Germinal center (tissue), 1 donor: ENCODE data around the gene PCDHGA1.
"Not testable (repeated sequence)": the region's sequence is repeated elsewhere in the genome, so short reads cannot be mapped to it uniquely, and the experiment has no call there.

Experiments
- DNase-seq: peaks from one replicate; pipeline ENCODE4 v3.0.0; 2012; ENCODE audit warnings: mixed read lengths, low spot score

Gene PCDHGA1

DNA sequence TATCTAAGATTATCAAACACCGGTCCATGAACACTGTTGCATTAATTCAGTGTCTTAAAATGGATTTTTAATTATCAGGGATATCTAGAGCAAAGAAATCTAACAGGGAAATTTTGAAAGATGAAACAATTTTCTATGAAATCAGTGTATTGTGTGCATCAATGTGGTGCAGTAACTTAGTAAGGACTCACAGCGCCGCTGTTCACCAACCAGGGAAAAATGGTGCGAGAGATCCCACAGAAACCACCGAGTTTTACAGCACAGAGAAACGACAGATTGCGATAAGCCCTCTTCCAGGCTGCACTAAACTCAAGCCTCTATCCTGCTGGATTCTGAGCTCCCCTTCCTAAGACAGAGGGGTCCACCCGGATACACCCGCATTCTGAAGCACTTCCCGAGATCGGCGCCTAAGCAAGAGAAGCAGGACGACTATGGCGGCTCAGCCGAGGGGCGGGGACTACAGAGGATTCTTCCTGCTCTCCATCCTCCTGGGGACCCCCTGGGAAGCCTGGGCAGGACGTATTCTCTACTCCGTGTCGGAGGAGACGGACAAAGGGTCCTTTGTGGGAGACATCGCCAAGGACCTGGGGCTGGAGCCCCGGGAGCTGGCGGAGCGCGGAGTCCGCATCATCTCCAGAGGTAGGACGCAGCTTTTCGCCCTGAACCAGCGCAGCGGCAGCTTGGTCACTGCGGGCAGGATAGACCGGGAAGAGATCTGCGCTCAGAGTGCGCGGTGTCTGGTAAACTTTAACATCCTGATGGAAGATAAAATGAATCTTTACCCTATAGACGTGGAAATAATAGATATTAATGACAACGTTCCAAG lies 52.4 kb downstream of the PCDHGA1 start, which contains the start of gene PCDHGA7:
PCDHGA7 (plus strand) TSS at position 274 of the 826 bp plus-strand sequence; CDS start at position 432, 158 bp downstream.
- DNase-seq = peak; percentile 24

DNA sequence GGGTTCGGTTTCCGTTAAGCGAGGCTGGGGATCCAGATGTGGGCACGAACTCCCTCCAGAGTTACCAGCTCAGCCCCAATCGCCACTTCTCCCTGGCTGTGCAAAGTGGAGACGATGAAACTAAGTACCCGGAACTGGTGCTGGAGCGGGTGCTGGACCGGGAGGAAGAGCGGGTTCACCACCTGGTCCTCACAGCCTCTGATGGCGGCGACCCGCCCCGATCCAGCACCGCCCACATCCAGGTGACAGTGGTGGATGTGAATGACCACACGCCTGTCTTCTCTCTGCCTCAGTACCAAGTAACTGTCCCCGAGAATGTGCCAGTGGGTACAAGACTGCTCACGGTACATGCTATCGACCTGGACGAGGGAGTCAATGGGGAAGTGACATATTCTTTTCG lies 53.0 kb downstream of the PCDHGA1 start:
- no peak for DNase-seq

DNA sequence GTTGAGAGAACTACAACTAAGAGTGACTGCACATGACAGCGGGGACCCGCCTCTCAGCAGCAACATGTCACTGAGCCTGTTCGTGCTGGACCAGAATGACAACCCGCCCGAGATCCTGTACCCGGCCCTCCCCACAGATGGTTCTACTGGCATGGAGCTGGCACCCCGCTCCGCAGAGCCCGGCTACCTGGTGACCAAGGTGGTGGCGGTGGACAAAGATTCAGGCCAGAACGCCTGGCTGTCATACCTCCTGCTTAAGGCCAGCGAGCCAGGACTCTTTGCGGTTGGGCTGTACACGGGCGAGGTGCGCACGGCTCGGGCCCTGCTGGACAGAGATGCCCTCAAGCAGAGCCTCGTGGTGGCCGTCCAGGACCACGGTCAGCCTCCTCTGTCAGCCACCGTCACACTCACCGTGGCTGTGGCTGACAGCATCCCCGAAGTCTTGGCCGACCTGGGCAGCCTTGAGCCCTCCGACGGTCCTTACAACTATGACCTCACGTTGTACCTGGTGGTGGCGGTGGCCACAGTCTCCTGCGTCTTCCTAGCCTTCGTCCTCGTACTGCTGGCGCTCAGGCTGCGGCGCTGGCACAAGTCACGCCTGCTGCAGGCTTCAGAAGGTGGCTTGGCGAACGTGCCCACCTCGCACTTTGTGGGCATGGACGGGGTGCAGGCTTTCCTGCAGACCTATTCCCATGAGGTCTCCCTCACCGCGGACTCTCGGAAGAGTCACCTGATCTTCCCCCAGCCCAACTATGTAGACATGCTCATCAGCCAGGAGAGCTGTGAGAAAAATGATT lies 54.4 kb downstream of the PCDHGA1 start:
- DNase-seq = no peak

DNA sequence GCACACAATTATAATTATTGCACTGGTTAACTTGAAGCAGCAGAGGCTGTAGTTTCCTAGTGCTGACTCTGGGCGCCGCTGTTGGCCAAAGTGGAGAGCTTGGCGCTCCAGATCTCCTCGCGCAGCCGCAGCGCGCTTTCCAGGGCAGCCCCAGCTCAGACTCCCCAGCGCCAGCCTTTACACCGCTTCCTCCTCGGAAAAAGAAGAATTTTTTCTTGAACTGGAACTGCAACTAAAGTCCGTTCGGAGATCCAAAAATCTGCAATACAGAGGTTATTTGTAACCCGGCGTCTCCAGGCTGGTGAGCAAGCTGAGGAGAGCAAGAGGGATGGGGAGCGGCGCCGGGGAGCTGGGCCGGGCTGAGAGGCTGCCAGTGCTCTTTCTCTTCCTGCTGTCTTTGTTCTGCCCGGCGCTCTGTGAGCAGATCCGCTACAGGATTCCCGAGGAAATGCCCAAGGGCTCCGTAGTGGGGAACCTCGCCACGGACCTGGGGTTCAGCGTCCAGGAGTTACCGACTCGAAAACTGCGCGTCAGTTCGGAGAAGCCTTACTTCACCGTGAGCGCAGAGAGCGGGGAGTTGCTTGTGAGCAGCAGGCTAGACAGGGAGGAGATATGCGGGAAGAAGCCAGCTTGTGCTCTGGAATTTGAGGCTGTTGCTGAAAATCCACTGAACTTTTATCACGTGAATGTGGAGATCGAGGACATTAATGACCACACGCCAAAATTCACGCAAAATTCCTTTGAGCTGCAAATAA lies 57.4 kb downstream of the PCDHGA1 start, which contains the start of gene PCDHGB4:
PCDHGB4 (plus strand) TSS at position 142 of the 755 bp plus-strand sequence; CDS start at position 329, 187 bp downstream.
- not testable (repeated sequence) for DNase-seq

DNA sequence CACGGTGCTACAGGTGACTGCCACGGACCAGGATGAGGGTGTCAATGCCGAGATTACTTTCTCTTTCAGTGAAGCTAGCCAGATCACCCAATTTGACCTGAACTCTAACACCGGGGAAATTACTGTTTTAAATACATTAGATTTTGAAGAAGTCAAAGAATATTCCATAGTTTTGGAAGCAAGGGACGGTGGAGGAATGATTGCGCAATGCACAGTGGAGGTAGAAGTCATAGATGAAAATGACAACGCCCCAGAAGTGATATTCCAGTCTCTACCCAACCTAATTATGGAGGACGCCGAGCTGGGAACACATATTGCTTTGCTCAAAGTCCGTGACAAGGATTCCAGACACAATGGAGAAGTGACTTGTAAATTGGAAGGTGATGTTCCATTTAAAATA lies 58.3 kb downstream of the PCDHGA1 start:
- DNase-seq = no peak

DNA sequence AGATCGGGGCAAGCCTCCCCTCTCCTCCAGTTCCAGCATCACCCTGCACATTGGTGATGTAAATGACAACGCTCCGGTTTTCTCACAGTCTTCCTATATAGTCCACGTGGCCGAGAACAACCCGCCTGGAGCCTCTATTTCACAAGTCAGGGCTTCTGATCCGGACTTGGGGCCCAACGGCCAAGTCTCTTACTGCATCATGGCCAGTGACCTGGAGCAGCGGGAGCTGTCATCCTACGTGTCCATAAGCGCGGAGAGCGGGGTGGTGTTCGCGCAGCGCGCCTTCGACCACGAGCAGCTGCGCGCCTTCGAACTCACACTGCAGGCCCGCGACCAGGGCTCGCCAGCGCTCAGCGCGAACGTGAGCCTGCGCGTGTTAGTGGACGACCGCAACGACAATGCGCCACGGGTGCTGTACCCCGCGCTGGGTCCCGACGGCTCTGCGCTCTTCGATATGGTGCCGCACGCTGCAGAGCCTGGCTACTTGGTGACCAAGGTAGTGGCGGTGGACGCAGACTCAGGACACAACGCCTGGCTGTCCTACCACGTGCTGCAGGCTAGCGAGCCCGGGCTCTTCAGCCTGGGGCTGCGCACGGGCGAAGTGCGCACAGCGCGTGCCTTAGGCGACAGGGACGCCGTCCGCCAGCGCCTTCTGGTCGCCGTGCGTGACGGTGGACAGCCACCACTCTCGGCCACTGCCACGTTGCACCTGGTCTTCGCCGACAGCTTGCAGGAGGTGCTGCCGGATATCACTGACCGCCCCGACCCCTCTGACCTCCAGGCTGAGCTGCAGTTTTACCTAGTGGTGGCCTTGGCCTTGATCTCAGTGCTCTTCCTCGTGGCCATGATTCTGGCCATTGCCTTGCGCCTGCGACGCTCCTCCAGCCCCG lies 59.1 kb downstream of the PCDHGA1 start:
- DNase-seq = no peak

DNA sequence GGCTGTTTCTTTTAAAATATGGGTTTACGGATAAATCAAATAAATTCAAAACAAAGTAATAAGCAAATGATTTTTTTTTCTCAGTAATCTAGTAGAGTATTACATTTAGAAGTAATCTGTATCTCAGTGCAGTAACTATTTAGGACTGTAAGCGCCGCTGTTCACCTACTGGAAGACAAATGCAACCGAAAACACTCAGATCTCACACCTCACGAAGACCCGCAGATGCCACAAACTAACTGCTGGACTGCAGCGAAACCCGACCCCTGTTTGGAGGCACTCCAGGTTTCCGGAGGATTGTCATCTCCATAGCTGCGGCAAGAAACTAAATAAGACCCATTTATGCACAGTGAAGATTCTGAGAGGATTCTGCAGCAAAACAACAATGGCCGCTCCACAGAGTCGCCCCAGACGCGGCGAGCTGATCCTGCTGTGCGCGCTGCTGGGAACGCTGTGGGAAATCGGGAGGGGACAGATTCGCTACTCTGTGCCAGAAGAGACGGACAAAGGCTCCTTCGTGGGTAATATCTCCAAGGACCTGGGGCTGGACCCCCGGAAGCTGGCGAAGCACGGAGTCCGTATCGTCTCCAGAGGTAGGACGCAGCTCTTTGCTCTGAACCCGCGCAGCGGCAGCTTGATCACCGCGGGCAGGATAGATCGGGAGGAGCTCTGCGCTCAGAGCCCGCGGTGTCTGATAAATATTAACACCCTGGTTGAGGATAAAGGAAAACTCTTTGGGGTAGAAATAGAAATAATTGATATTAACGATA lies 62.3 kb downstream of the PCDHGA1 start, which contains the start of gene PCDHGA8:
PCDHGA8 (plus strand) TSS at position 205 of the 770 bp plus-strand sequence; CDS start at position 386, 181 bp downstream.
- peak; percentile 35 for DNase-seq

DNA sequence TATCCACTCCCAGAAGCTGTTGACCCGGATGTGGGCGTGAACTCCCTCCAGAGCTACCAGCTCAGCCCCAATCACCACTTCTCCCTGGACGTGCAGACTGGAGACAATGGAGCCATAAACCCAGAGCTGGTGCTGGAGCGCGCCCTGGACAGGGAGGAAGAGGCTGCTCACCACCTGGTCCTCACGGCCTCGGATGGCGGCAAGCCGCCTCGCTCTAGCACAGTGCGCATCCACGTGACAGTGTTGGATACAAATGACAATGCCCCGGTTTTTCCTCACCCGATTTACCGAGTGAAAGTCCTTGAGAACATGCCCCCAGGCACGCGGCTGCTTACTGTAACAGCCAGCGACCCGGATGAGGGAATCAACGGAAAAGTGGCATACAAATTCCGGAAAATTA lies 63.0 kb downstream of the PCDHGA1 start:
- no peak for DNase-seq

DNA sequence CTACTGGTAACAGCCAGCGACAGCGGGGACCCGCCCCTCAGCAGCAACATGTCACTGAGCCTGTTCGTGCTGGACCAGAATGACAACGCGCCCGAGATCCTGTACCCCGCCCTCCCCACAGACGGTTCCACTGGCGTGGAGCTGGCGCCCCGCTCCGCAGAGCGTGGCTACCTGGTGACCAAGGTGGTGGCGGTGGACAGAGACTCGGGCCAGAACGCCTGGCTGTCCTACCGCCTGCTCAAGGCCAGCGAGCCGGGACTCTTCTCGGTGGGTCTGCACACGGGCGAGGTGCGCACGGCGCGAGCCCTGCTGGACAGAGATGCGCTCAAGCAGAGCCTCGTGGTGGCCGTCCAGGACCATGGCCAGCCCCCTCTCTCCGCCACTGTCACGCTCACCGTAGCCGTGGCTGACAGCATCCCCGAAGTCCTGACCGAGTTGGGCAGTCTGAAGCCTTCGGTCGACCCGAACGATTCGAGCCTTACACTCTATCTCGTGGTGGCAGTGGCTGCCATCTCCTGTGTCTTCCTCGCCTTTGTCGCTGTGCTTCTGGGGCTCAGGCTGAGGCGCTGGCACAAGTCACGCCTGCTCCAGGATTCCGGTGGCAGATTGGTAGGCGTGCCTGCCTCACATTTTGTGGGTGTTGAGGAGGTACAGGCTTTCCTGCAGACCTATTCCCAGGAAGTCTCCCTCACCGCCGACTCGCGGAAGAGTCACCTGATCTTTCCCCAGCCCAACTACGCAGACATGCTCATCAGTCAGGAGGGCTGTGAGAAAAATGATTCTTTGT lies 64.3 kb downstream of the PCDHGA1 start:
- not testable (repeated sequence) for DNase-seq

DNA sequence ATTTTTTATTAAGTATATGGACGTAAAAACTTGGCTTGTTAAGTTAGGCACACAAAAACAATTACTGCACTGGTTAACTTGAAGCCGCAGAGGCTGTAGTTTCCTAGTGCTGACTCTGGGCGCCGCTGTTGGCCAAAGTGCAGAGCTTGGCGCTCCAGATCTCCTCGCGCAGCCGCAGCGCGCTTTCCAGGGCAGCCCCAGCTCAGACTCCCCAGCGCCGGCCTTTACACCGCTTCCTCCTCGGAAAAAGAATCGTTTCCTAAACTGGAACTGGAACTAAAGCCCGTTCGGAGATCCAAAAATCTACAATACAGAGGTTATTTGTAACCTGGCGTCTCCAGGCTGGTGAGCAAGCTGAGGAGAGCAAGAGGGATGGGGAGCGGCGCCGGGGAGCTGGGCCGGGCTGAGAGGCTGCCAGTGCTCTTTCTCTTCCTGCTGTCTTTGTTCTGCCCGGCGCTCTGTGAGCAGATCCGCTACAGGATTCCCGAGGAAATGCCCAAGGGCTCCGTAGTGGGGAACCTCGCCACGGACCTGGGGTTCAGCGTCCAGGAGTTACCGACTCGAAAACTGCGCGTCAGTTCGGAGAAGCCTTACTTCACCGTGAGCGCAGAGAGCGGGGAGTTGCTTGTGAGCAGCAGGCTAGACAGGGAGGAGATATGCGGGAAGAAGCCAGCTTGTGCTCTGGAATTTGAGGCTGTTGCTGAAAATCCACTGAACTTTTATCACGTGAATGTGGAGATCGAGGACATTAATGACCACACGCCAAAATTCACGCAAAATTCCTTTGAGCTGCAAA lies 67.6 kb downstream of the PCDHGA1 start, which contains the start of gene PCDHGB5:
PCDHGB5 (plus strand) TSS at position 192 of the 796 bp plus-strand sequence; CDS start at position 373, 181 bp downstream.
- DNase-seq = peak; percentile 50

DNA sequence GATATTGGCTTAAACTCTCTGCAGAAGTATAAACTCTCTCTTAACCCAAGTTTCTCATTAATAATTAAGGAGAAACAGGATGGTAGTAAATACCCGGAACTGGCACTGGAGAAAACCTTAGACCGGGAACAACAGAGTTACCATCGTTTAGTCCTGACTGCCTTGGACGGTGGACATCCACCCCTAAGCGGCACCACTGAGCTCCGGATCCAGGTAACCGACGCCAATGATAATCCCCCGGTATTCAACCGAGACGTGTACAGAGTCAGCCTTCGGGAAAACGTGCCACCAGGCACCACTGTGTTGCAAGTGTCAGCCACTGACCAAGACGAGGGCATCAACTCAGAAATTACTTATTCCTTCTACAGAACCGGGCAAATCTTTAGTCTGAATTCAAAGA lies 68.3 kb downstream of the PCDHGA1 start:
- DNase-seq = no peak

DNA sequence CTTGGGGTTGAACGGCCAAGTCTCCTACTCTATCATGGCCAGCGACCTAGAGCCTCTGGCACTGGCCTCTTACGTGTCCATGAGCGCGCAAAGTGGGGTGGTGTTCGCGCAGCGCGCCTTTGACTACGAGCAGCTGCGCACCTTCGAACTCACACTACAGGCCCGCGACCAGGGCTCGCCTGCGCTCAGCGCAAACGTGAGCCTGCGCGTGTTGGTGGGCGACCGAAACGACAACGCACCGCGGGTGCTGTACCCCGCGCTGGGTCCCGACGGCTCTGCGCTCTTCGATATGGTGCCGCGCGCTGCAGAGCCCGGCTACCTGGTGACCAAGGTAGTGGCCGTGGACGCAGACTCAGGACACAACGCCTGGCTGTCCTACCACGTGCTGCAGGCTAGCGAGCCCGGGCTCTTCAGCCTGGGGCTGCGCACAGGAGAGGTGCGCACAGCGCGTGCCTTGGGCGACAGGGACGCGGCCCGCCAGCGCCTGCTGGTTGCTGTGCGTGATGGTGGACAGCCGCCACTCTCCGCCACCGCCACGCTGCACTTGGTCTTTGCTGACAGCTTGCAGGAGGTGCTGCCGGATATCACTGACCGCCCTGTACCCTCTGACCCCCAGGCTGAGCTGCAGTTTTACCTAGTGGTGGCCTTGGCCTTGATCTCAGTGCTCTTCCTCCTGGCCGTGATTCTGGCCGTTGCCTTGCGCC lies 69.4 kb downstream of the PCDHGA1 start:
- no peak for DNase-seq

DNA sequence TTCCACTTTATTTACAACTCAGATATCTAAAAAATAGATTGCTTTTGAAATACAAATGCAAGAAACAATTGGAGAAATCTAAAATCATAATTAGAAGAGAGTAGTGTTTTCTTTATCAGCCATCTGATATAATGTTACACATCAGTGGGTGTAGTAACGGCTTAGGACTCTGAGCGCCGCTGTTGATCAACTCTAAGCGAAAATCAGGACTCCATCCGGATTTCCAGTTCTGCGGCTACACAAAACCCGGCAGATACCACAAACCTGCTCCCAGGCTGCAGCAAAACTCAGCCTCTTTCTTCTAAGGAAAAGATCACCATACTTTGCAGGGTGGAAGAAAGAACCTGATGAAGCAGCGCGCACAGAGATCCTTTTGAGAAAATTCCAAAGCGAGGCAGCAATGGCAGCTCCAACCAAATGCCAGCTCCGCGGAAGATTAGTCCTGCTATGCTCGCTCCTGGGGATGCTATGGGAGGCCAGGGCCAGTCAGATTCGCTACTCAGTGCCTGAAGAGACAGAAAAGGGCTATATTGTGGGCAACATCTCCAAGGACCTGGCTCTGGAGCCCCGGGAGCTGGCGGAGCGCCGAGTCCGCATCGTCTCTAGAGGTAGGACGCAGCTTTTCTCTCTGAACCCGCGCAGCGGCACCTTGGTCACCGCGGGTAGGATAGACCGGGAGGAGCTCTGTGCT lies 72.4 kb downstream of the PCDHGA1 start, which contains the start of gene PCDHGA9:
PCDHGA9 (plus strand) TSS at position 226 of the 691 bp plus-strand sequence; CDS start at position 401, 175 bp downstream.
- peak; percentile 67 for DNase-seq

DNA sequence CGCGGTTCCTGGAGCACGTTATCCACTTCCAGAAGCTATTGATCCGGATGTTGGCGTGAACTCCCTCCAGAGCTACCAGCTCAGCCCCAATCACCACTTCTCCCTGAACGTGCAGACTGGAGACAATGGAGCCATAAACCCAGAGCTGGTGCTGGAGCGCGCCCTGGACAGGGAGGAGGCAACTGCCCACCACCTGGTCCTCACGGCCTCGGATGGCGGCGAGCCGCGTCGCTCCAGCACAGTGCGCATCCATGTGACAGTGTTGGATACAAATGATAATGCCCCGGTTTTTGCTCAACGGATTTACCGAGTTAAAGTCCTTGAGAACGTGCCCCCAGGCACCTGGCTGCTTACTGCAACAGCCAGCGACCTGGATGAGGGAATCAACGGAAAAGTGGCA lies 73.1 kb downstream of the PCDHGA1 start:
- no peak for DNase-seq

DNA sequence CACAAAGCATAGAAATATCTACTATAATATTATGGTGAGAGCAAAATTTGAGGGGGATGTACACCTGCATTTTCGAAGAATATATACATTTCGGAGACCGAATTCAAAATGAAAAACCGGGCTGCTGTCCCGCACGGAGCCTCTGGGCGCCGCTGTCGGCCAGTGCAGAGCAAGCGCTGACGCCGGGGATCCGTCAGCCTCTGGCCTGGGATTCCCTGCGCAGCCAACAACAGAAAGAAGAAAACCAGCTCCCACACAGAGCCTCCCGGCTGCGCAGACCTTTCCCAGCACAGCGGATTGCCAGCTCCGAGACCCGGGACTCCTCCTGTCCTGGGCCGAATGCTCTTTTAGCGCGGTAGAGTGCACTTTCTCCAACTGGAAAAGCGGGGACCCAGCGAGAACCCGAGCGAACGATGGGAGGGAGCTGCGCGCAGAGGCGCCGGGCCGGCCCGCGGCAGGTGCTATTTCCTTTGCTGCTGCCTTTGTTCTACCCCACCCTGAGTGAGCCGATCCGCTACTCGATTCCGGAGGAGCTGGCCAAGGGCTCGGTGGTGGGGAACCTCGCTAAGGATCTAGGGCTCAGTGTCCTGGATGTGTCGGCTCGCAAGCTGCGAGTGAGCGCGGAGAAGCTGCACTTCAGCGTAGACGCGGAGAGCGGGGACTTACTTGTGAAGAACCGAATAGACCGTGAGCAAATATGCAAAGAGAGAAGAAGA lies 77.6 kb downstream of the PCDHGA1 start, which contains the start of gene PCDHGB6:
PCDHGB6 (plus strand) TSS at position 232 of the 716 bp plus-strand sequence; CDS start at position 414, 182 bp downstream.
- DNase-seq = peak; percentile 53
